ENCODE results near the gene CALCR.

CALCR gene

GRCh38 chr7:93461350-93461749 is 113.2 kb downstream of the CALCR start:
- DNase-seq (ENCODE audit: insufficient read length, low spot score) = no peak
- FAIRE-seq = no peak

DNA sequence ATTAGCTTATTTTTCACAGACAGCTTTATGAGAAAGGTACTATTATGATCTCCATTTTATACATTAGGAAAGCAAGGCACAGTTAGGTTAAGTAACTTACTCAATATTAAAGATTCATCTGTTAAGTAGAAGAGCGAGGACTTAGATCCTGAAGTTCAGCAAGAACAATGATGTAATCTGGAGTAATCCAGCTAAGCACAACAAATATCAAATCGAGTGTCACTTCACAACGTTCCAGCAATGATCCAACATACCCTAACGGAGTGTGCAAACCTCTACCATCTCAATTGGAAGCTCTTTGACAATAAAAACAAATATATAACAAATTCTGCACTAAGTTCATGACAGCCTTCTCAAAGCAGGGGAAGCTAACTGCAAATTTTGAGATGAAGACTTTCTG is 121.3 kb downstream of the CALCR start:
- FAIRE-seq (no peak), DNase-seq (ENCODE audit: insufficient read length, low spot score) (no peak)

GRCh38 chr7:93448176-93448575 is 126.3 kb downstream of the CALCR start:
- no peak for FAIRE-seq
- no peak for DNase-seq (ENCODE audit: insufficient read length, low spot score)

GRCh38 chr7:93447509-93447908 is 127.0 kb downstream of the CALCR start:
- no peak for DNase-seq (ENCODE audit: insufficient read length, low spot score)
- no peak for FAIRE-seq

- FAIRE-seq (peak; percentile 72), DNase-seq (ENCODE audit: insufficient read length, low spot score) (peak; percentile 12)
Observed at GRCh38 chr7:93442478-93443224, 131.9 kb downstream of the CALCR start.

- no peak for DNase-seq (ENCODE audit: insufficient read length, low spot score)
Observed at GRCh38 chr7:93435791-93436190, 138.7 kb downstream of the CALCR start.

GRCh38 chr7:93432130-93432529 is 142.4 kb downstream of the CALCR start:
- FAIRE-seq = no peak
- no peak for DNase-seq (ENCODE audit: insufficient read length, low spot score)

More at GRCh38 chr7:93435791-93436190, 138.7 kb downstream of the CALCR start:
- no peak for FAIRE-seq

GRCh38 chr7:93430917-93431588 is 143.5 kb downstream of the CALCR start:
- DNase-seq (ENCODE audit: insufficient read length, low spot score) (no peak), FAIRE-seq (no peak)

DNA sequence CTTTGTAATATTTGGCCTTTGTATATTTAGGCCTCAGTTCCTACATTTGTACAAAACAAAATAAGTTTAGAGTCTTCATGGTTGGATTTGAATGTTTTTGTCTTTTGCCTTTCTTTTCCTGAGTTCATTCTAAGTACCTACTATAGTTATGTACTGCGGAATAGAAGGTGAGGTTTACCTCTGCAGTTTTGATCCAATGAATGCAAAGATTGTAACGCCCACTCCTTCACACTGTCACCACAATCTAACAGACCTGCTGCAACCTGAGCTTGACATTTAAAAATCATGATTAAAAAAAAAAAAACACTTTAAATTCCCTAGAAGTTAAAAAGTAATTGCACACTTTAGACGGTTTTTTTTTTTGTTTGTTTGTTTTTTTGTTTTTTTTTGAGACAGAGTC is 145.0 kb downstream of the CALCR start:
- FAIRE-seq (no peak), DNase-seq (ENCODE audit: insufficient read length, low spot score) (no peak)

DNA sequence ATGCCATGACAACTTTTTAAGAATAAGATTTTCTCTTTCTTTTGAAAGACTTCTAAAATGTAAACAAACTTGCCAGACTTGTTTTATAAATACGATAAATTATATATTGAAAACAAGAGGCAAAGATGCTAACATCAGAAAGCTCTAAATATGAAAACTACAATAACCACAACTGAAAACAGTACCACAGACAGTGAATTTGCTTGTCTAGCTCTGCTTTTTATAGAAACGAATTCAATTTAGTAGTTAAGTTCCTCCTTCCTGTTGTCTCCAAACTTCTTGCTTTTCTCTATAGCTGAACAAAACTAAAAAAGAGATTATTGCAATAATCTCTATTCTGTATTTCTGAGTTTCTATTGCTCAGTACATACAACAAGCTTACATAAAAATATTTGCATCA is 147.4 kb downstream of the CALCR start:
- FAIRE-seq = no peak

GRCh38 chr7:93426155-93426696 is 148.3 kb downstream of the CALCR start:
- no peak for DNase-seq (ENCODE audit: insufficient read length, low spot score)
- FAIRE-seq = no peak

More for the DNA sequence above, 147.4 kb downstream of the CALCR start:
- DNase-seq (ENCODE audit: insufficient read length, low spot score) = no peak

- DNase-seq (ENCODE audit: insufficient read length, low spot score) (no peak), FAIRE-seq (no peak)
Observed at GRCh38 chr7:93414574-93414973, 159.9 kb downstream of the CALCR start.

DNA sequence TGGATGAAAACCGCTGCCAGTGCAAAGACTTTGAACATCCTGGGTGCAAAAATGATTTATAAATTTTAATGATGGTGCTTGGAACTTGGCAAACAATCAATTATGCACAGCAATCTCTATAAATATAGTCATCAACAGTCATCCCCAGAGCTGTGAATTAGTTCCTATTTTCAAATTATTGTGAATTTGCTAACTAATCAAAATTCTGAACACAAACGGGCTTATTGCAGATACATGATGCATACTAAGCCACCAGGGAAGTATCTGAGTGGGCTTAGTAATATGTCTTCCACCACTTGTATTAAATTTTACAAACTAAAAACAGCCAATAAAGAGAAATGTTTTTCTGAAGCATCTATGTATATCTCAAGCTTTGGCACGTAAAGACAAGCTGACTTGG is 165.2 kb downstream of the CALCR start:
- DNase-seq (ENCODE audit: insufficient read length, low spot score) (no peak), FAIRE-seq (no peak)

DNA sequence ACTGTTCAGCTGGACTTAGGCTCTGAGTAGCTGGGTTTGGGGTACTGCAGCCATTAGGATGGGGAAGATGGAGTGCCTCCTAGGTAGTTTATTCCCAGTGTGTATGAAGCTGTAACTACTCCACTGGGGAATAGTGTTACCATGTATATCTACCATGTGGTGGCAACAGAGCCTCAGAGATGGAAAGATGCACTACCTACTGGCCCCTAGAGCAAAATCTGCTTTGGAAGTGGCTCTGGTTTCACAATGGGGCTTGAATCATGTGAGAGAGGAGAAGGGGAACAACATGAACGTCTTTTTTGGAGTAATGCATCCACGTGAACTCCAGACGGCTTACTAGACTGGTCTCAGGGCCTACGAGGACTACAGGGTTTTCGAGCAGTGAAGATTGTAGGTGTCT is 167.3 kb downstream of the CALCR start:
- FAIRE-seq (no peak), DNase-seq (ENCODE audit: insufficient read length, low spot score) (no peak)

GRCh38 chr7:93402944-93403343 is 171.6 kb downstream of the CALCR start:
- no peak for FAIRE-seq
- no peak for DNase-seq (ENCODE audit: insufficient read length, low spot score)

DNA sequence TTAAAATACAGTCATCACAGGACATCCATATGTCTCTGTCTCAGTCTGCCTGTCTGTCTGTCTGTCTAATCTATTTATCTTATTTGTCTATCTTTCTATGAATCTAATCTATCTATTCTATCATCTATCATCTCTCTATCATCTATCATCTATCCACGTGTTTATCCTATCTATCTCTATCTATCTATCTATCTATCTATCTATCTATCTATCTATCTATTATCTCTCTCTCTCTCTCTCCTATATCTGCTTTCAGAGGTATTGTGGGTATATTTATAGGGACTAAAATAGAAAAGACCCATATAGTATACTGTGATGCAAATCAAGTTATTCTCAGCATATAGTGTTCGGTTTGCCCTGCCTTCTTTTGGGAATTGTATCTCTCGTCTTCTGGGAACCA is 174.9 kb downstream of the CALCR start:
- FAIRE-seq = no peak
- no peak for DNase-seq (ENCODE audit: insufficient read length, low spot score)

- FAIRE-seq = no peak
Observed at GRCh38 chr7:93392984-93393383, 181.5 kb downstream of the CALCR start.

DNA sequence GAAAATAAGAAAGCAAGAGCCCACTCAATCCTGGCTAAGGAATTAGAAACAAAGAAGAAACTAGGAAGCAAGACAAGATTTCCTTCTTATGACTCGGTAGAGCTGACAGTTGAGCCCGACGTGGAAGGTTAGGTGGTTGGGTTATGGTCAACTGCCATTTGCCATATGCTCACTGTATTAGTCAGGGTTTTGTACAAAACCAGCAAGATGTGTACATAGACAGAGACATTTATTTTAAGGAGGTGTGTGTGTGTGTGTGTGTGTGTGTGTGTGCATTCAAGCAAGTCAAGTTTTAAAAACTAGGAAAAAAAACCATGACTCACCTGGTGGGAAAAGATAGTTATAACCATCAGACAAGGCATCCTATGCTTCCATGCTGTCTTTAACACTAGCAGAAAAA is 183.9 kb downstream of the CALCR start:
- FAIRE-seq = no peak

More at GRCh38 chr7:93392984-93393383, 181.5 kb downstream of the CALCR start:
- DNase-seq (ENCODE audit: insufficient read length, low spot score) = no peak

DNA sequence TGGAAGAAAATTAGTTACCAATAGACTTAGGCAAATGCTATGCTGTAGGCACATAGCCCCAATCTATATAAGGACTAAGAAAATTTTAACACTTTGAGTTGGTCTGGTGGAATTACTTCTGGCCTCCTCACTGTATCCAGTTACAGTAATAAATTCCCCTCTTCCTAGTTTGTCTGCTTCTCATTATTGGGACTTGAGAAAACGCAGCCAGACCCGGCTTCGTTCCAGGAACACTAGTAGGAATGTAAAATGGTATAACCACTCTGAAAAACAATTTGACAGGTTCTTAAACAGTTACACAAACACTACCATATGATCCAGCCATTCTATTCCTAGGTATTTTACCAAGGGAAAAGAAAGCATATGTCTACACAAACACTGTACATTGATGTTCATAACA is 192.2 kb downstream of the CALCR start:
- FAIRE-seq (no peak), DNase-seq (ENCODE audit: insufficient read length, low spot score) (no peak)

More for the DNA sequence above, 183.9 kb downstream of the CALCR start:
- no peak for DNase-seq (ENCODE audit: insufficient read length, low spot score)

GRCh38 chr7:93378131-93378760 is 196.3 kb downstream of the CALCR start:
- DNase-seq (ENCODE audit: insufficient read length, low spot score) (no peak), FAIRE-seq (peak; percentile 85)

DNA sequence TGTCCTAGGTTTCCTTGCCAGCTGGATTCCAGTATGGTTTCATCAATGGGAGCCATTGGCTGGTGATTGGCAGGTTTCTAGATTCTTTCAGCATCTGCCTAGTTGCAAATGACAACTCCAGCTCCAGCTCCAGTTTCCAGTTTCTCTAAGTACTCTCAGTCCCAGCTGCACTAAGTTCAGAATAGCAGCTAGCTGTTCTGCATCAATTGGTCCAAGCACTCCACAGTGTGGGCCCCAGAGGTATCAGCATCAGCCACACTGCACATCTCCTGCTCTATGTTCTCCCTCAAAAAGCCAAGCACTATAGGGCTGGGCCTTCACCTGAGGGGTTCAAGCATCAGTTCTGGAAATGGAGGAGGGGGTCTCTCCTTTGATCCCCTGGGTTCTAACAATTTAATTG is 198.9 kb downstream of the CALCR start:
- DNase-seq (ENCODE audit: insufficient read length, low spot score) (no peak), FAIRE-seq (no peak)

All from GM19239 (cell line).